Nephron progenitor cell (in vitro differentiated cells): ENCODE measurements around the gene CERS2.
"Not testable (repeated sequence)": the region's sequence is repeated elsewhere in the genome, so short reads cannot be mapped to it uniquely, and the experiment has no call there.

Source experiments
- DNase-seq: peaks from one replicate; pipeline ENCODE4 v3.0.0; 2021
- H3K27ac Mint-ChIP-seq: 2 replicates; pipeline ENCODE4 v1.8.0; 2021; ENCODE audit warnings: mild to moderate bottlenecking, moderate library complexity, mixed read lengths
- H3K27me3 Mint-ChIP-seq: 2 replicates; pipeline ENCODE4 v1.8.0; 2021; ENCODE audit warnings: mild to moderate bottlenecking, low read depth, mixed read lengths; ENCODE audit not compliant: poor library complexity
- H3K36me3 Mint-ChIP-seq: 2 replicates; pipeline ENCODE4 v1.8.0; 2021; ENCODE audit warnings: low read depth, mixed read lengths
- H3K4me1 Mint-ChIP-seq: 2 replicates; pipeline ENCODE4 v1.8.0; 2021; ENCODE audit warnings: mixed read lengths
- H3K4me3 Mint-ChIP-seq: 2 replicates; pipeline ENCODE4 v1.8.0; 2021; ENCODE audit warnings: mild to moderate bottlenecking, moderate library complexity, mixed read lengths
- H3K9me3 Mint-ChIP-seq: 2 replicates; pipeline ENCODE4 v1.8.0; 2021; ENCODE audit warnings: mild to moderate bottlenecking, moderate library complexity, mixed read lengths
- TF ChIP-seq, protein P1 (sequence below): fragments of 200-600 bp; sonication (generic); IDR thresholded peaks from 2 replicates; pipeline ENCODE4 v1.5.0; 2021; ENCODE audit warnings: antibody characterized with exemption

CERS2 gene

DNA sequence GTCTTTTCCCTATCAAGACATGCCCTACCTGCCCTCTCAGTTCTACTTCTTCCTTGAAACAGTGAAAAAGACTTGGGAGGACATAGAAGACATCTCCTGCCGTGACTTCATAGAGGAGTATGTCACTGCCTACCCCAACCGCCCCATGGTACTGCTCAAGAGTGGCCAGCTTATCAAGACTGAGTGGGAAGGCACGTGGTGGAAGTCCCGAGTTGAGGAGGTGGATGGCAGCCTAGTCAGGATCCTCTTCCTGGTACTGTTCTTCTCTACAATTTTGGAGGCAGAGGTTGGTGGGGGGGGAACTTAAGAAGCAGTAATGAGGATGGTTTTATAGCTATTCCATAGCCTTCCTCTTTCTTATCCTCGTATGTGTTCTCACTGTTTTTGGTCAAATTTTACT, 29.8 kb downstream of the CERS2 start:
- Mint-ChIP-seq H3K27ac (no peak overlapping the region), H3K36me3 (peaks cover 77% of the 10 kb centered on the region), H3K4me1 (no peaks in the 10 kb centered on the region), H3K4me3 (no peak overlapping the region), H3K9me3 (no peaks in the 10 kb centered on the region), H3K27me3 (no peaks in the 10 kb centered on the region)
- TF ChIP-seq, protein P1, sequence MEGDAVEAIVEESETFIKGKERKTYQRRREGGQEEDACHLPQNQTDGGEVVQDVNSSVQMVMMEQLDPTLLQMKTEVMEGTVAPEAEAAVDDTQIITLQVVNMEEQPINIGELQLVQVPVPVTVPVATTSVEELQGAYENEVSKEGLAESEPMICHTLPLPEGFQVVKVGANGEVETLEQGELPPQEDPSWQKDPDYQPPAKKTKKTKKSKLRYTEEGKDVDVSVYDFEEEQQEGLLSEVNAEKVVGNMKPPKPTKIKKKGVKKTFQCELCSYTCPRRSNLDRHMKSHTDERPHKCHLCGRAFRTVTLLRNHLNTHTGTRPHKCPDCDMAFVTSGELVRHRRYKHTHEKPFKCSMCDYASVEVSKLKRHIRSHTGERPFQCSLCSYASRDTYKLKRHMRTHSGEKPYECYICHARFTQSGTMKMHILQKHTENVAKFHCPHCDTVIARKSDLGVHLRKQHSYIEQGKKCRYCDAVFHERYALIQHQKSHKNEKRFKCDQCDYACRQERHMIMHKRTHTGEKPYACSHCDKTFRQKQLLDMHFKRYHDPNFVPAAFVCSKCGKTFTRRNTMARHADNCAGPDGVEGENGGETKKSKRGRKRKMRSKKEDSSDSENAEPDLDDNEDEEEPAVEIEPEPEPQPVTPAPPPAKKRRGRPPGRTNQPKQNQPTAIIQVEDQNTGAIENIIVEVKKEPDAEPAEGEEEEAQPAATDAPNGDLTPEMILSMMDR: no peak
- DNase-seq: no peak

DNA sequence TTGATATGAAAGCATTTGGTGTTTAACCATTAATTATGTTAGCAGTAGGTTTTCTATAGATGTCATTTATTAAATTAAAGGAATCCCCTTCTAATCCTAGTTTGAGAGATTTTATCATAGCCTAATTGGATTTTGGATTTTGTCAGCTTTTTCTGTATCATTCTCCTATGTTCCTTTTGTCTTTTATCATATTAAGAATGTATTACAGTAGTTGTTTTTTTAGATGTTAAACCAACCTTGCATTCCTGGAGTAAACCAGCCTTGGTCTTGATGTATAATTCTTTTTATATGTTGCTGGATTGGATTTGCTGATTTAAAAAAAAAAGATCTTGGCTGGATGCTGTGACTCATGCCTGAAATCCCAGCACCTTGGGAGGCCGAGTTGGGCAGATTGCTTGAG, 42.9 kb downstream of the CERS2 start:
- H3K9me3 Mint-ChIP-seq: peaks cover 53% of the 10 kb centered on the region
- DNase-seq: no peak
- peaks cover 92% of the 10 kb centered on the region for H3K36me3 Mint-ChIP-seq
- H3K4me1 Mint-ChIP-seq: peaks cover 8% of the 10 kb centered on the region
- no peak overlapping the region for H3K4me3 Mint-ChIP-seq
- H3K27me3 Mint-ChIP-seq: no peaks in the 10 kb centered on the region
- H3K27ac Mint-ChIP-seq: no peak overlapping the region
- TF ChIP-seq, protein P1: no peak

DNA sequence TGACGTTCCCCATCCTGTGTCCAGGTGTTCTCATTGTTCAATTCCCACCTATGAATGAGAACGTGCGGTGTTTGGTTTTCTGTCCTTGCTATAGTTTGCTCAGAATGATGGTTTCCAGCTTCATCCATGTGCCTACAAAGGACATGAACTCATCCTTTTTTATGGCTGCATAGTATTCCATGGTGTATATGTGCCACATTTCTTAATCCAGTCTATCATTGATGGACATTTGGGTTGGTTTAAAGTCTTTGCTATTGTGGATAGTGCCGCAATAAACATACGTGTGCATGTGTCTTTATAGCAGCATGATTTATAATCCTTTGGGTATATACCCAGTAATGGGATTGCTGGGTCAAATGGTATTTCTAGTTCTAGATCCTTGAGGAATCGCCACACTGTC, 45.9 kb downstream of the CERS2 start:
- not testable (repeated sequence) for H3K27ac Mint-ChIP-seq, H3K27me3 Mint-ChIP-seq, H3K4me3 Mint-ChIP-seq, DNase-seq
- Mint-ChIP-seq H3K4me1 (peaks cover 21% of the 10 kb centered on the region), H3K9me3 (peaks cover 53% of the 10 kb centered on the region), H3K36me3 (peaks cover 67% of the 10 kb centered on the region)

DNA sequence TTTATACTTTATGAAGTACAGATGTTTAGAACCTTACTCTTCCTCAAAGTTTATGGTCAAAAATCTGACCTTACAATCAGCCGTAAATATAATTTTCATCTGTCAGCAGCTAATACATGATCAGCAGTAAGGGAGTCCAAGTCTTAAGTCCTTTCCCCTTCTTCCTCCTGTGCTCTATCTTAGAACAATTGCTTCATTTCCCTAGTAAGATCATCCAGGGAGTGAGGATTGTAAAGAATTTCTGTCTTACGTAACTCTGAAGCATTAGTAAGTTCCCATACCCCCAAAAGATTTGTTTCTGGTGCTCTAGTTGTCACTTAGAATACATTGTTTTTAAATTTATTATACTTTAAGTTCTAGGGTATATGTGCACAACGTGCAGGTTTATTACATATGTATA, 46.3 kb downstream of the CERS2 start:
- Mint-ChIP-seq H3K36me3 (peaks cover 63% of the 10 kb centered on the region), H3K4me1 (peaks cover 21% of the 10 kb centered on the region), H3K27me3 (no peaks in the 10 kb centered on the region), H3K27ac (no peak overlapping the region), H3K9me3 (peaks cover 53% of the 10 kb centered on the region), H3K4me3 (peak overlapping the region; percentile 48)
- no peak for DNase-seq
- TF ChIP-seq, protein P1: no peak

DNA sequence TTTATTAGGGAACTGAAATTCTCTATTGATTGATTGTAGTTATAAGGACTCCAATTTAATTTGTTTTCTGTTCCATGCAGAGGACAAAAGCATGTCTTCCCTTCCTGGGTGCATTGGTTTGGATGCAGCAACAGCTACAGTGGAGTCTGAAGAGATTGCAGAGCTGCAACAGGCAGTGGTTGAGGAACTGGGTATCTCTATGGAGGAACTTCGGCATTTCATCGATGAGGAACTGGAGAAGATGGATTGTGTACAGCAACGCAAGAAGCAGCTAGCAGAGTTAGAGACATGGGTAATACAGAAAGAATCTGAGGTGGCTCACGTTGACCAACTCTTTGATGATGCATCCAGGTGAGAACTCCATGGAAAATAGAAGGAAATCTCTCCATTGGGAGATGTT, 47.0 kb downstream of the CERS2 start:
- Mint-ChIP-seq H3K36me3 (peaks cover 56% of the 10 kb centered on the region), H3K27me3 (no peaks in the 10 kb centered on the region), H3K4me3 (peak overlapping the region; percentile 96), H3K4me1 (peaks cover 22% of the 10 kb centered on the region), H3K27ac (no peak overlapping the region), H3K9me3 (peaks cover 49% of the 10 kb centered on the region)
- TF ChIP-seq, protein P1: no peak
- no peak for DNase-seq

DNA sequence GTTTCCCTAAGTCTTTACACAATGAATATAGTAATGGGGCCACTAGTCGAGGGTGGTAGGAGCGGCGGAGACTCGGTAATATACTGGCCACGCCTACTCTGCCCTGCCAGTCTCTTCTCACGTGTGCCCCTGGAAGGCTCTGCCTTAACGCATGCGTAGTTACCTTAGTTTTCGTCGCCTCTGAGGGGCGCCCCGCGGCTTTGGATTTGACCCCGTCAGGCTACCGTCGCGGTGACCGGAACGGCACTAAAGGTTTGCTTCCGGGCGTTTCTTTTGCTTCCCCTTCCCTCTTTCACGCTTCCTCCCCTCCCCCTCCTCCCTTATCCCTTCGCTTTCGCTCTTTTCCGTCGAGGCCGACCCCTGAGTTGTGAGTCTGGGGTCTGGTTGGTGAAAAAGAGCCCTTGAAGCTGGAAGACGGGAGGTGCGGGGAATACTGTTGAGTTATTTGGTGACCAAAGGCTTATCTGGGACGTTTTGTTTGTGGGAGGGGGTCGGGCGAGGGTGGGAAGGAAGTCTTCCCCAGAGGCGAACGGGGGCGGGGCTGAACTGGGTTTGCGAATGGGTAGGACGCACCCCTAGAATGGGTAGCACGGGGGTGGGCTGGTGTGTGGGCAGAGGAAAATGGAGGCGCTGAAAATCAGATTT, 48.4 kb downstream of the CERS2 start, which contains the start of gene SETDB1:
Gene SETDB1 (plus strand): TSS at position 267 of the 645 bp plus-strand sequence. CDS start 1,352 bp downstream, outside the sequence.
- Mint-ChIP-seq H3K9me3 (peaks cover 35% of the 10 kb centered on the region), H3K27ac (peak within 1 kb of the TSS; percentile 99), H3K36me3 (peaks cover 42% of the 10 kb centered on the region), H3K4me1 (peaks cover 29% of the 10 kb centered on the region), H3K27me3 (peaks cover 4% of the 10 kb centered on the region), H3K4me3 (peak within 1 kb of the TSS; percentile 96)
- TF ChIP-seq, protein P1: no peak
- peak; percentile 90 for DNase-seq
